Upper lobe of left lung (tissue), 4 donors: ENCODE measurements around the gene COQ5.

Experiments
- POLR2AphosphoS5 ChIP-seq, 2 donors: sonication (generic); formaldehyde crosslinking; IDR thresholded peaks; one replicate each; pipeline ENCODE4 v1.5.1; 2017; ENCODE audit warnings: antibody characterized with exemption in 2 of 2
- TF ChIP-seq, protein P1 (sequence below), 6 experiments: fragments of 450-650 bp in 4 of 6; fragments of 200-600 bp in 2 of 6; sonication (generic) in 2 of 6; IDR thresholded peaks; one replicate each; pipeline ENCODE4 v1.5.1; 2016 to 2019; ENCODE audit warnings: antibody characterized with exemption in 6 of 6

DNA sequence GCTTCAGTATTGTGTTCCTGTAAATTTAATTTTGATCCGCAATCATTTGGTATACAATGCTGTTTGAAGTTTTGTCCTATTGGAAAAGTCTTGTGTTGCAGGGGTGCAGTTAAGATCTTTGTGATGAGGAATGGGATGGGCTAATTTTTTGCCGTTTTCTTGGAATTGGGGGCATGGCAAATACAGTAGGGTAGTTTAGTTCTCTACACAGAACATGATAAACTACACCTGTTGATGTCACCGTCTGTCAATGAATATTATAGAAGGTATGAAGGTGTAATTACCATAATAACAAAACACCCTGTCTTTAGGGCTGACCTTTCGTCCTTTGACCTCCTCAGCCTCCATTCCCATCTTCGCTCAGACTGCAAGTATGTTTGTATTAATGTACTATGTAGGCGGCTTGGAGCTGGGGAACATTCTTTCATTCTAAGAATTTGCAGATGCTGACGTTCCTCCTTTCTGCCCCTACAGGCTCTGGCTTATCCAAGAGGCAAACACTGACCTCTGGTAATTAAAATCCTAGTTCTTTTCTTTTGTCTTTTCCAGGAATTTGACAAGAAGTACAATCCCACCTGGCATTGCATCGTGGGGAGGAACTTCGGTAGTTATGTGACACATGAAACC lies 31.3 kb downstream of the COQ5 start:
- TF ChIP-seq POLR2AphosphoS5 (IDR thresholded peaks at IDR 0.05) = no peak
- TF ChIP-seq, protein P1, sequence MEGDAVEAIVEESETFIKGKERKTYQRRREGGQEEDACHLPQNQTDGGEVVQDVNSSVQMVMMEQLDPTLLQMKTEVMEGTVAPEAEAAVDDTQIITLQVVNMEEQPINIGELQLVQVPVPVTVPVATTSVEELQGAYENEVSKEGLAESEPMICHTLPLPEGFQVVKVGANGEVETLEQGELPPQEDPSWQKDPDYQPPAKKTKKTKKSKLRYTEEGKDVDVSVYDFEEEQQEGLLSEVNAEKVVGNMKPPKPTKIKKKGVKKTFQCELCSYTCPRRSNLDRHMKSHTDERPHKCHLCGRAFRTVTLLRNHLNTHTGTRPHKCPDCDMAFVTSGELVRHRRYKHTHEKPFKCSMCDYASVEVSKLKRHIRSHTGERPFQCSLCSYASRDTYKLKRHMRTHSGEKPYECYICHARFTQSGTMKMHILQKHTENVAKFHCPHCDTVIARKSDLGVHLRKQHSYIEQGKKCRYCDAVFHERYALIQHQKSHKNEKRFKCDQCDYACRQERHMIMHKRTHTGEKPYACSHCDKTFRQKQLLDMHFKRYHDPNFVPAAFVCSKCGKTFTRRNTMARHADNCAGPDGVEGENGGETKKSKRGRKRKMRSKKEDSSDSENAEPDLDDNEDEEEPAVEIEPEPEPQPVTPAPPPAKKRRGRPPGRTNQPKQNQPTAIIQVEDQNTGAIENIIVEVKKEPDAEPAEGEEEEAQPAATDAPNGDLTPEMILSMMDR (IDR thresholded peaks at IDR 0.05) = no peak
